Activated CD4-positive, alpha-beta T cell treated with anti-CD3 and anti-CD28 coated beads for 4 hours (primary cell): ENCODE results near the gene CDYL2.

Experiments
- DNase-seq, 2 donors: peaks; one replicate each; pipeline ENCODE4 v3.0.0-alpha.2; 2020

Gene CDYL2

DNA sequence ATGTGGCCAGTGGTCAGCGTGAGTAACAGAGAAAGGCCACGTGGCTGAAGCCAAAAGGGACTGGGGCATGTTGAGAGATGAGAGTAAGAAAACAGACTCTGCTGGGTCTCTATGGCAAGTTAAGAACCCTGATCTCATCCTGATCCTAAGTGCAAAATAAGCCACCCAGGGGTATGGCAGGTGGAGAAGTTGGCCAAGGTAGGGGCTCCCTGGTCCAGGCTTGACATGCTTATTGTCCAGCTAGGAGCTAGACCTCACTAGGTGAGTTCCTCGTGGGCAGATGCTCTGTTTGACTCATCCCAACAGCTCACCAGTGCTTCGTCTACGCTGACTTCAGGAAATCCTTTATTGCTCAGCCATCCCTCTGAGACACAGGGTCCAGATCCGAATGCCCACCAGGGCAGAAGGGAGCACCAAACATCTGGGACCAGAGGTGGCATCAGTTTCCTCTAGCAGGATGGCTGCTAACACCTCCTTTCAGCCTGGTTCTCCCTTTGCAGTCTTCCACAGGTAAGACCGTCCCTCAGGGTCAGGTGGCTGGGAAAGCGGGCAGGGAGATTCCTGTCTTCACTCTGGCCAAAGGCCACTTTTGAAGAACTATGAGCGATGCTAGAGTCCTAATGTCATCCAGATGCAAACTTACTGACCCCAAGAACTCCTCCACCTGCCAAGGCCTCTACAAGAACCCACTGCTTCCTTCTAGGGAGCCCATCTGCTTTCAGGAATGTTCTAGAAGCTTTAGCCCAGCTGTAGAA is 99.5 kb downstream of the CDYL2 start:
- no peak for DNase-seq

GRCh38 chr16:80703131-80704071 is 101.0 kb downstream of the CDYL2 start:
- no peak for DNase-seq

DNA sequence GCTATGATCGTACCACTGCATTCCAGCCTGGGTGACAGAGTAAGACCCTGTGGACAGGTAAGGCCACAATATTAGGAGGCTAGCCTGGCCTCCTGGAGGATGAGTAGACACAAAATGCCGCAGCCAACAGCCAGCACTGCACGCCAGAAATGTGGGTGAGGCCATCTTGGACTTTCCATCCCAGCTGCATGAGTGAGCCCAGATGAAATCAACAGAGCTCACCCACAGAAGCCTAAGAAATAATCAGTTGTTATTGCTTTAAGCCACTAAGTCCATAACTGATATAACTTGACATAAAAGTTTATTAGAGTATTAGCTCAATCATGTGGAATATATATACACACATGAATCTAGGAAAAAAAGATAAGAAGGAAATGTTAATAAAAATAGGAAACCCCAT is 101.7 kb downstream of the CDYL2 start:
- no peak for DNase-seq

DNA sequence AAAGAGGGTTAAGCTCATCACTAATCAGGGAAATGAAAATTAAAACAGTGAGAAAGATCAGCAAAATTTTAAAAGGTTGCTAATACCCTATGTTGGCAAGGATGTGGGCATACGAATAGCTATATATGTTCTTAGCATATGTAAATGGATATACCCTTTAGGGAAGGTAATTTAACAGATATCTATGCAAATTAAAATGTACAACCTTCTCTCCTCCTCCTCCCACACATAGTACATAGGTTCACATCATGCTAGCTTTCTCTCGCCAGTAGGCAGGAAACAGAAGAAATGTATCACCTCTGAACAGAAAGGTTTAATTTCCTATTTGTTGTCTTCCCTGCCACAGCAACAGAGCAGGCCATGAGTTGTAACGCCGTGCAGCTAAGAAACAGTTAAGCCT is 103.8 kb downstream of the CDYL2 start:
- DNase-seq = no peak

DNA sequence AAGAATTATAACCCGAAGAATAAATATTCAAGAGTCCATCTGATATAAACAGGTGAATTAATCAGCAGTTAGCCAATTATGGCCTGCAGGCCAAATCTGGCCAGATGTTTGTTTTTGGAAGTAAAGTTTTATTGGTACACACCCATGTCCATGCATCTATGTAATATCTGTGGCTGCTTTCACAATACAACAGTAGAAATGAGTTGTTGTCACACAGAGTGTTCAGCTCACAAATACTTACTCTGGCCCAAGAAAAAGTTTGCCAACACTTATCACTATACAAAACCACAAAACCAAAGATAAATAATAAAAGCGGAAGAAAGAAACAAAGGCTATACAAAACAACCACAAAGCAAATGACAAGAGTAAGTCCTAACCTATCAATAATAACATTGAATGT is 109.4 kb downstream of the CDYL2 start:
- no peak for DNase-seq

DNA sequence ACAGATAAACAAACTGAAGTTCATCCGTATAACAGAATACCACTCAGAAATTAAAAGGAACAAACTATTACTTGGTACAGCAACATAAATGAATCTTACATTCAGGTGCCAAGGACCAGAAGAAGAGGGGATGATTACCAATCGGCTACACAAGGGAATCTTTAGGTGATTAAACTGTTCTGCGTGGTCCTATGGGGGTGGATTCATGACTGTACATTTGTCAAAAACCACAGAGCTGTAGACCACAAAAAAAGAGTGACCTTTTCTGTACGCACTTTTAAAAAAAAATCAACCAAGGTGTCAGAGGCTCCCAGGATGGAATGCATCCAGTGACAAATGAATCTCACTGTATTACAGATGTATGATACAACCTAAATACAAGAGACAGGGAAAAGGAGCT is 110.8 kb downstream of the CDYL2 start:
- no peak for DNase-seq

DNA sequence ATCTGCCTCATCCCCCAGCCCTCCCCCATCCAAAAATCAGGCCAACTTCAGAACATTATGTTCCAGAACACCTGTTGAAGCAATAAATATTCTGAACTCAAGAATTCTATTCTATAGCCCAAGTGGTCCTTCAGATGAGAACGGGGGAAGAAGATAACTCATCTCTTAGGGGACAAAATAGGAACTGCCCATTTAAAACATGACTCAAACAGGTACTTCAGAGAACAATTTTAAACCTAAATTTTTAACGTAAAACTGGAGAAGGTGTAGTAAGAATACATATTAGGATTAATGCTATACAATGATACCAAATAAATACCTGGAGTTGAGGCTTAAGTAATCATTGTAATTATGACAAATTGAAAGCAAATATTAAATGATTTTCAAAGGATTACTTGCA is 112.1 kb downstream of the CDYL2 start:
- DNase-seq = no peak

- no peak for DNase-seq
Measured at GRCh38 chr16:80691111-80691741, 113.2 kb downstream of the CDYL2 start.

GRCh38 chr16:80689487-80689886 is 114.9 kb downstream of the CDYL2 start:
- DNase-seq = no peak

GRCh38 chr16:80687606-80688005 is 116.8 kb downstream of the CDYL2 start:
- no peak for DNase-seq

DNA sequence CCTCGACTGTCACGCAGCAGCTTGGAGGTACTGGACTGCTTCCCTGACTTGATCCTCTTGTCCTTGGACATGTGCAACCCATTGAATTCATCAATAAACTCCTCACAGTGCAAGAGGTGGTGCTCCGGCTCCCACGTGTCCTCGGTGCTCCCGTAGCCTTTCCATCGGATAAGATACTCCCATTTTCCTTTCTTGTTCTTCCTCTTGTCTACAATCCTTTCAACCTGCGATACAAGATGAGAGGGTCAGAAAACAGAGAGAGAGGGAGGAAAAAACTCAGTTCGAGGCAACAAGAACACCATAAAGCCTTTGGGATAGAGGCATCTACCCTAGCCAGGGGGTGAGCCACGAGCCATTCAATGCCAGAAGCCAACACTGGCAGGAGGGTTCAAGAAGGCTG is 119.5 kb downstream of the CDYL2 start:
- DNase-seq = no peak

GRCh38 chr16:80684136-80684765 is 120.1 kb downstream of the CDYL2 start:
- DNase-seq = no peak

DNA sequence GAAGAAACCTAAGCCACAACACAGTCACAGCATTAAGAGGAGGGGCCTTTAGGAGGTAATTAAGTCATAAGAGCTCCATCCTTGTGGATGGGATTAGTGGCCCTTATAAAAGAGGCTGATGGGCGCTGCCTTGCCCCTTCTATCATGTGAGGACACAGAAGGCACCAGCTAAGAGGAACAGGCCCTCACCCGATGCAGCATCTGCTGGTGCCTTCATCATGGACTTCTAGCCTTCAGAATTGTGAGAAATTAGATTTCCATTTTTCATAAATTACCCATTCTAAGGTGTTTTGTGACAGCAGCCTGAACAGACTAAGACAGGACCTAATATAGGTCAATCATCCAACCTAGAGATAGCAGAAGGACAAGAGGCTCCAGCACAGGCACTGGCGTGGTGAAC is 120.8 kb downstream of the CDYL2 start:
- no peak for DNase-seq

- no peak for DNase-seq
Measured at GRCh38 chr16:80682421-80683070, 121.9 kb downstream of the CDYL2 start.

- DNase-seq = no peak
Measured at GRCh38 chr16:80681436-80681835, 123.0 kb downstream of the CDYL2 start.

GRCh38 chr16:80680839-80681238 is 123.6 kb downstream of the CDYL2 start:
- DNase-seq = no peak

DNA sequence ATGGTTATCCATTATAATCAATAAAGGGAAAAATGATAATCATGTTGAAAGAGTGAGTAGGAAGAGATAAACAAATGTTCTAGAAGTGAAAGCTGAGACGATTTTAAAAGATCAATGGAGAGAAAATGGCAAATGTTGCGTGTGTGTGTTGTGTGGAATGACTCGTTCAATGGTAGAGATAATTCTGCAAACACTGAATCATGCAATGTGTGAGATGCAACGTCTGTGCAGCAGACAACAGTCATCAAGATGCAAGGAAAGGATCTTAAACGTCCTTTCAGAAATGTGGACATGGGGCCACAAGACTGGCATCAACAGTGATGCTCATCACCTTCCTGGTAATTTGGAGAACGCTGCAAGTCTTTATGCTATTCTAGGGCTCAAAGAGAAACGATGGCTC is 124.4 kb downstream of the CDYL2 start:
- no peak for DNase-seq

- no peak for DNase-seq
Measured at GRCh38 chr16:80674884-80675283, 129.5 kb downstream of the CDYL2 start.

- no peak for DNase-seq
Measured at GRCh38 chr16:80672379-80672778, 132.0 kb downstream of the CDYL2 start.

- no peak for DNase-seq
Measured at GRCh38 chr16:80671281-80671849, 133.0 kb downstream of the CDYL2 start.

DNA sequence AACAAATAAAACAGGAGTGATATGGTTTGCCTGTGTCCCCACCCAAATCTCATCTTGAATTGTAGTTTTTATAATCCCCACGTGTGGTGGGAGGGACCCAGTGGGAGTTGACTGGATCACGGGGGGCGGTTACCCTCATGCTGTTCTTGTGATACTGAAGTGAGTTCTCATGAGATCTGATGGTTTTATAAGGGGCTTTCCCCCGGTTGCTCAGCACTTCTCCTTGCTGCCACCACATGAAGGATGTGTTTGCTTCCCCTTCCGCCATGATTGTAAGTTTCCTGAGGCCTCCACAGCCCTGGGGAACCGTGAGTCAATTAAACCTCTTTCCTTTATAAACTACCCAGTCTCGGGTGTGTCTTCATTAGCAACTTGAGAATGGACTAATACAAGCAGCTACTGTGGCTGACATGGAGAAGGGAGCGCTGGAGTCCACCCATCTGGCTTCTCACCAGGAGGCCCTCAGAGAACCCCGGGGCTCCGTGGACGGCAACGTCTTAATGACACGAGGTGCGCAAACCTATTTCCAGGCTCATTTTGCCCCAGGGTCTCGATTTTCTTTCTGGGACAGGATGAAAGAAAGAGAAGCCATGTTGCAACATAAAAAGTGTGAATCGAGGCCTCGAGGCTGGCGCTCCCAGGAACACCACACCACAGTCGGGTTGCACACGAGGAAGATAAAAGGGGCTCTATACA is 134.1 kb downstream of the CDYL2 start:
- peak in 1 of 2 donors; percentile 19 for DNase-seq

DNA sequence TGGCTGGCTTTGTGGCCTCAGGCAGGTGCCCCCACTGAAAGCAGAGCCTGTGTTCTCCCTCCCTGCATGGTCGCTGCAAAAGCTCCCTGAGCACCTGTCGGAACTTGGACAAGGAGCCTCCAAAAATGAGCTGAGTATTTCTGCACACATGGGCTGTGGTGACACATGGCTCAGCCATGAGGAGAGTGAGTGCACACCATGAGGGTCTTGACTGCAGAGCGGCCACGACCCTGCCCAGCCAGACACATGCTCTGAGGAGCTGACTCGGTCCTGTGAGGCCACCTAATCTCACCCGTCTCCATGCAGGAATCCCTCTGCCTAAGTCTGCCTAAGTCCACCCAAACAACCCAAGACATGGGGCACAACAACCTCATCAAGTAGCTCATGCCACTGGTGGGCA is 134.7 kb downstream of the CDYL2 start:
- no peak for DNase-seq
